Endodermal cell (in vitro differentiated cells): ENCODE results near the gene HOXD12. TPM values are rescaled to one million over a fixed set of nuclear protein-coding genes. Genes with fewer than 3 reads are reported as not detected.

Experiments
- DNase-seq: peaks from one replicate; pipeline ENCODE4 v3.0.0-alpha.2; 2017
- H3K27ac ChIP-seq: 2 replicates; pipeline ENCODE4 v1.5.1; 2013; ENCODE audit warnings: mild to moderate bottlenecking, low read depth, low read length, moderate library complexity
- H3K27me3 ChIP-seq: 2 replicates; pipeline ENCODE4 v1.6.1; 2013; ENCODE audit warnings: mild to moderate bottlenecking, low read length, moderate library complexity; ENCODE audit not compliant: insufficient read depth, control insufficient read depth, poor library complexity, severe bottlenecking
- H3K36me3 ChIP-seq: 2 replicates; pipeline ENCODE4 v1.7.0; 2013; ENCODE audit warnings: mild to moderate bottlenecking, low read length, moderate library complexity; ENCODE audit not compliant: control insufficient read depth, insufficient read depth
- H3K4me1 ChIP-seq: one replicate; pipeline ENCODE4 v1.7.0; 2013; ENCODE audit warnings: low read length; ENCODE audit not compliant: control insufficient read depth, insufficient read depth
- H3K4me3 ChIP-seq: 2 replicates; pipeline ENCODE4 v1.5.1; 2013; ENCODE audit warnings: mild to moderate bottlenecking, low read length, moderate library complexity
- H3K9ac ChIP-seq: 2 replicates; pipeline ENCODE4 v1.6.1; 2013; ENCODE audit warnings: mild to moderate bottlenecking, low read length, moderate library complexity; ENCODE audit not compliant: poor library complexity, severe bottlenecking; ENCODE audit errors: extremely low read depth
- H3K9me3 ChIP-seq: 2 replicates; pipeline ENCODE4 v1.6.1; 2013; ENCODE audit warnings: mild to moderate bottlenecking, low read length, moderate library complexity; ENCODE audit not compliant: control insufficient read depth
- H3K27ac Mint-ChIP-seq: 2 replicates; pipeline ENCODE4 v1.8.0; 2020; ENCODE audit warnings: mixed read lengths
- H3K27me3 Mint-ChIP-seq: 2 replicates; pipeline ENCODE4 v1.8.0; 2021; ENCODE audit warnings: mild to moderate bottlenecking, mixed read lengths; ENCODE audit not compliant: insufficient read depth
- H3K36me3 Mint-ChIP-seq: 2 replicates; pipeline ENCODE4 v1.8.0; 2020; ENCODE audit warnings: low read depth, mixed read lengths
- H3K4me1 Mint-ChIP-seq: 2 replicates; pipeline ENCODE4 v1.8.0; 2020; ENCODE audit warnings: mixed read lengths
- H3K4me3 Mint-ChIP-seq: 2 replicates; pipeline ENCODE4 v1.8.0; 2020; ENCODE audit warnings: mild to moderate bottlenecking, moderate library complexity, mixed read lengths
- H3K9me3 Mint-ChIP-seq: 2 replicates; pipeline ENCODE4 v1.8.0; 2020; ENCODE audit warnings: mild to moderate bottlenecking, mixed read lengths
- WGBS, 2 experiments: methylation state at CpG; one replicate each; pipeline versions ENCODE4 v1.1.5 to v1.1.7; 2013; ENCODE audit warnings: missing lambda C conversion rate in 2 of 2, mixed read lengths in 1 of 2; ENCODE audit not compliant: insufficient coverage in 1 of 2, insufficient read length in 1 of 2; 5-methylcytosine and 5-hydroxymethylcytosine counted together
- total RNA-seq, 2 donors: library from RNA; stranded (reverse); fragmentation: NEBNext Ultra II Directional in 1 of 2; extraction: Animal tissue kit (Norgen Biotek cat#: 25700) in 1 of 2; gene quantifications; 2 replicates in 1 of 2; 3 replicates in 1 of 2; pipeline ENCODE4 v1.2.1, GENCODE V29; 2021
- TF ChIP-seq, protein P1 (sequence below): fragments of 200-600 bp; sonication (generic); conservative IDR thresholded peaks from 2 replicates; pipeline ENCODE4 v1.5.0; 2021; ENCODE audit warnings: antibody characterized with exemption, mild to moderate bottlenecking

Gene HOXD12
- total RNA-seq, 2 donors from 2014 or later = not detected

DNA sequence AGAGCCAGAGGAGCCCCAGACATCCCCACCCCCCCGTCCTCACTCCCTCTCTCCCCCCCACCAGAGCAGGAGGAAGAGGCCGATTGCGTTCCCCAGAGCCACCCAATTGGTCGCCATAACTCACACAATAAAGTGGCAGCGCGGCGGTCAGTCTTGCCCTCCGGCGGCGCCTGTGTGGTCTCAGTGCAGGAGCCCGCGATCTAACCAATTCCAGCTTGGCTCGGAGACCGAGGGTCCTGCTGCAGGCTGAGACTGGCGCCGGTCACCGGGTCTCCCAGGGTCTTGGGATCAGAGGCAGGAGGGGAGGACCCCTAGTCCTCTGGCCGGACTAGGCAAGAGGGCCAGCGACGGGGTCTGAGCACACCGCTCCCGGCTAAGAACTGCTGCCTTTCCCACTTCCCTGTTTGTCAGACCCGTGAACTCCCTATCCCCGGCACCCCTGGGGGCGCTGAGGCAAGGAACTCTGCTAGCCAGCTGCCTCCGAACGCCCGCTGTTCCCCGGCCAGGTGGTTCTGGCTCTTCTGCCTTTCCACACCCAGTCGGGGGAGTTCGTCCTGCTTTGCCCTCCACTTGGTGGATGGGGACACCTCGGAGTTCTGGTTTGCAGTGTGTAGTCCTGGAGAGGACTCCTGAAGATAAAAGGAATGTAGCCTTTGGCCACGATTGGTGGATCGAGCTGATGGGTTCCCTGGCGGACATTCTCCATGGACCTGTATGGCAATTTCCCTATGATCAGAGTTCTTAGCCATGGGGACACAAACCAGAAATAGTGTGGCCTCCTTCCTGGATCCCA, 1.0 kb upstream of the HOXD12 start:
- H3K9me3 Mint-ChIP-seq = no peaks in the 10 kb centered on the region
- peak overlapping the region; percentile 43 for H3K4me3 Mint-ChIP-seq
- WGBS, 2 experiments = 4 to 5% methylated on average over 6 to 35 of the region's 35 CpGs
- H3K27me3 ChIP-seq = peaks cover 100% of the 10 kb centered on the region
- peak overlapping the region; percentile 61 for H3K4me3 ChIP-seq
- peak; percentile 83 for DNase-seq
- no peaks in the 10 kb centered on the region for H3K36me3 Mint-ChIP-seq
- no peaks in the 10 kb centered on the region for H3K4me1 ChIP-seq
- H3K27ac Mint-ChIP-seq = no peak overlapping the region
- no peak overlapping the region for H3K27ac ChIP-seq
- H3K27me3 Mint-ChIP-seq = peaks cover 100% of the 10 kb centered on the region
- no peak overlapping the region for H3K9ac ChIP-seq
- peaks cover 28% of the 10 kb centered on the region for H3K4me1 Mint-ChIP-seq
- no peaks in the 10 kb centered on the region for H3K36me3 ChIP-seq
- H3K9me3 ChIP-seq = no peaks in the 10 kb centered on the region
- TF ChIP-seq, protein P1, sequence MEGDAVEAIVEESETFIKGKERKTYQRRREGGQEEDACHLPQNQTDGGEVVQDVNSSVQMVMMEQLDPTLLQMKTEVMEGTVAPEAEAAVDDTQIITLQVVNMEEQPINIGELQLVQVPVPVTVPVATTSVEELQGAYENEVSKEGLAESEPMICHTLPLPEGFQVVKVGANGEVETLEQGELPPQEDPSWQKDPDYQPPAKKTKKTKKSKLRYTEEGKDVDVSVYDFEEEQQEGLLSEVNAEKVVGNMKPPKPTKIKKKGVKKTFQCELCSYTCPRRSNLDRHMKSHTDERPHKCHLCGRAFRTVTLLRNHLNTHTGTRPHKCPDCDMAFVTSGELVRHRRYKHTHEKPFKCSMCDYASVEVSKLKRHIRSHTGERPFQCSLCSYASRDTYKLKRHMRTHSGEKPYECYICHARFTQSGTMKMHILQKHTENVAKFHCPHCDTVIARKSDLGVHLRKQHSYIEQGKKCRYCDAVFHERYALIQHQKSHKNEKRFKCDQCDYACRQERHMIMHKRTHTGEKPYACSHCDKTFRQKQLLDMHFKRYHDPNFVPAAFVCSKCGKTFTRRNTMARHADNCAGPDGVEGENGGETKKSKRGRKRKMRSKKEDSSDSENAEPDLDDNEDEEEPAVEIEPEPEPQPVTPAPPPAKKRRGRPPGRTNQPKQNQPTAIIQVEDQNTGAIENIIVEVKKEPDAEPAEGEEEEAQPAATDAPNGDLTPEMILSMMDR = no peak

DNA sequence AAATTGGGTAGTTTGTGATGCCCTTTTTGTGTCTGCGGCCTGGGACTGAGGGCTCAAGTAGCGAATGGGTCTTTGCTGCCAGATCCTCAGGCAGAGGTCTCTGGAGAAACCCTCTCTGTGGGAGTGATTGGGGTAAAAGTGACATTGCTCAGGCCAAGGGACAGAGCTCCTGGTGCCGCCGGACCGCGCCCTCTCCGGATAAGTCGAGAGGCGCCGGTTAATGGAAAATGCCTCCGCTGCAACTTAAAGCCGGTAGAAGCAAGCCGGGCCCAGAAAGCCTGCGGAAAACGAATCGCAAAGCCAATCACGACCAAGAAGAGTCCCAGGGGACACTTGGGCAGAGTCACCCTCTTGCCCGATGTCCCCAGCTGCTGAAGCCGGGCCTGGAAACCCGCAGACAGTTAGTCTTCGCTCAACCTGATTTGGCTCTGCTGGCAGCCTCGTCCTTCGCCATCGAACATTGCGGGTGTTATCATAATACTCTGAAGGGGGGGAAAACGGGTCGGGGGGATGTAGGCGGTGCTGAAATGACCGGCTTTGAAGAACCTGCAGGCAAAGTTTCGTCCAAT, 352 bp upstream of the HOXD12 start:
- H3K27ac Mint-ChIP-seq = no peak overlapping the region
- H3K9me3 Mint-ChIP-seq = no peaks in the 10 kb centered on the region
- Histone ChIP-seq H3K27ac (no peak overlapping the region), H3K4me3 (no peak overlapping the region), H3K27me3 (peaks cover 100% of the 10 kb centered on the region), H3K4me1 (no peaks in the 10 kb centered on the region), H3K36me3 (no peaks in the 10 kb centered on the region), H3K9ac (no peak overlapping the region), H3K9me3 (no peaks in the 10 kb centered on the region)
- DNase-seq = peak; percentile 68
- peak overlapping the region; percentile 43 for H3K4me3 Mint-ChIP-seq
- no peaks in the 10 kb centered on the region for H3K36me3 Mint-ChIP-seq
- peaks cover 100% of the 10 kb centered on the region for H3K27me3 Mint-ChIP-seq
- TF ChIP-seq, protein P1 = no peak
- 4 to 5% methylated on average over 19 to 30 of the region's 30 CpGs for WGBS, 2 experiments
- peaks cover 30% of the 10 kb centered on the region for H3K4me1 Mint-ChIP-seq

- peak; percentile 55 for DNase-seq
- H3K4me1 Mint-ChIP-seq = peaks cover 40% of the 10 kb centered on the region
- no peaks in the 10 kb centered on the region for H3K4me1 ChIP-seq
Measured at GRCh38 chr2:176100547-176101140, 1.0 kb downstream of the HOXD12 start.

More at GRCh38 chr2:176100547-176101140, 1.0 kb downstream of the HOXD12 start:
- no peaks in the 10 kb centered on the region for H3K36me3 Mint-ChIP-seq
- Histone ChIP-seq H3K4me3 (no peak overlapping the region), H3K27me3 (peaks cover 100% of the 10 kb centered on the region), H3K9ac (no peak overlapping the region), H3K36me3 (no peaks in the 10 kb centered on the region), H3K27ac (no peak overlapping the region), H3K9me3 (no peaks in the 10 kb centered on the region)
- WGBS, 2 experiments = 8 to 10% methylated on average over 18 to 28 of the region's 28 CpGs
- TF ChIP-seq, protein P1 = no peak
- H3K27me3 Mint-ChIP-seq = peaks cover 100% of the 10 kb centered on the region
- H3K4me3 Mint-ChIP-seq = no peak overlapping the region
- no peaks in the 10 kb centered on the region for H3K9me3 Mint-ChIP-seq
- H3K27ac Mint-ChIP-seq = no peak overlapping the region
